Ovary (tissue), 9 donors: ENCODE results near the gene CCDC12. TPM values are rescaled to one million over a fixed set of nuclear protein-coding genes. Genes with fewer than 3 reads are reported as not detected.
A peak's percentile ranks its signal among the peaks of the same experiment; 100 is the strongest.

Experiments
- DNase-seq, 5 donors: peaks; one replicate each; pipeline ENCODE4 v3.0.0-alpha.2; 2019 to 2020
- H3K27ac ChIP-seq, 2 donors: fragments of 200-600 bp; one replicate each; pipeline versions ENCODE4 v1.5.1 to v1.8.0; 2019 to 2022
- H3K27me3 ChIP-seq: fragments of 200-600 bp; one replicate; pipeline ENCODE4 v1.8.0; 2022
- H3K36me3 ChIP-seq: fragments of 200-600 bp; sonication (generic); one replicate; pipeline ENCODE4 v1.5.1; 2019
- H3K4me1 ChIP-seq: one replicate; pipeline ENCODE4 v1.8.1; 2013; ENCODE audit warnings: mild to moderate bottlenecking, moderate library complexity; ENCODE audit not compliant: insufficient read depth
- H3K4me3 ChIP-seq: fragments of 200-600 bp; sonication (generic); one replicate; pipeline ENCODE4 v1.5.1; 2017
- H3K9me3 ChIP-seq, 2 donors: fragments of 200-600 bp in 1 of 2; sonication (generic) in 1 of 2; one replicate each; pipeline versions ENCODE4 v1.5.1 to v1.8.1; 2013 to 2019; ENCODE audit warnings: mild to moderate bottlenecking in 1 of 2, moderate library complexity in 1 of 2
- CTCF ChIP-seq, 3 donors: fragments of 450-650 bp in 2 of 3; fragments of 200-600 bp in 1 of 3; IDR thresholded peaks; one replicate each; pipeline versions ENCODE4 v1.5.1 to v1.8.0; 2016 to 2022; ENCODE audit warnings: antibody characterized with exemption in 3 of 3, mild to moderate bottlenecking in 1 of 3
- EP300 ChIP-seq: sonication (generic); formaldehyde crosslinking; IDR thresholded peaks from one replicate; pipeline ENCODE4 v1.6.1; 2017; ENCODE audit warnings: antibody characterized with exemption
- POLR2A ChIP-seq: fragments of 450-650 bp; IDR thresholded peaks from one replicate; pipeline ENCODE4 v1.6.1; 2017; ENCODE audit warnings: antibody characterized with exemption, mild to moderate bottlenecking, moderate library complexity
- WGBS, 3 donors: extraction: QIAGEN DNeasy Blood & Tissue Kit in 1 of 3; methylation state at CpG; one replicate each; pipeline versions ENCODE4 v1.1.5 to v1.1.7; 2013 to 2017; 5-methylcytosine and 5-hydroxymethylcytosine counted together
- intact Hi-C, 4 donors: fragments of 100-400 bp; cut with DNase I; formaldehyde crosslinking; loops; one replicate each; pipeline versions ENCODE4 v1.11.0 to v1.15.1; 2022 to 2023
- polyA plus RNA-seq, 2 donors: library from polyadenylated mRNA; stranded (reverse); fragments of 200-250 nt in 1 of 2; fragments of 350-450 nt in 1 of 2; fragmentation: Illumina TruSeq in 1 of 2; extraction: RNeasy Lipid Tissue Mini Kit (QIAGEN cat#74804) in 1 of 2; gene quantifications; one replicate each; pipeline ENCODE4 v1.2.3, GENCODE V29; 2013 to 2014
- total RNA-seq, 7 donors: library from RNA; depleted of rRNA in 2 of 7; stranded (reverse); fragments of >200 nt in 2 of 7; fragmentation: NEBNext Ultra II Directional in 3 of 7; extraction: Animal tissue kit (Norgen Biotek cat#: 25700) in 3 of 7; gene quantifications; one replicate each; pipeline versions ENCODE4 v1.1.0 to v1.2.4, GENCODE V29; 2016 to 2023
- donor health status: DM: no; HTN: no; CAD: no; lungs with moderate emphysema.
- donor health status: DM: no; HTN: no; CAD: no.
- donor health status: Bipolar disorder and iron deficiency.
- donor health status: DM: yes; HTN: yes; CAD: no.
- donor health status: DM: no; HTN: no; CAD: no.
- donor health status: DM: yes; HTN: yes; CAD: no.

CCDC12 gene
- total and polyA plus RNA-seq, 9 donors = 32.2 to 66.7 (median 42.3) TPM

DNA sequence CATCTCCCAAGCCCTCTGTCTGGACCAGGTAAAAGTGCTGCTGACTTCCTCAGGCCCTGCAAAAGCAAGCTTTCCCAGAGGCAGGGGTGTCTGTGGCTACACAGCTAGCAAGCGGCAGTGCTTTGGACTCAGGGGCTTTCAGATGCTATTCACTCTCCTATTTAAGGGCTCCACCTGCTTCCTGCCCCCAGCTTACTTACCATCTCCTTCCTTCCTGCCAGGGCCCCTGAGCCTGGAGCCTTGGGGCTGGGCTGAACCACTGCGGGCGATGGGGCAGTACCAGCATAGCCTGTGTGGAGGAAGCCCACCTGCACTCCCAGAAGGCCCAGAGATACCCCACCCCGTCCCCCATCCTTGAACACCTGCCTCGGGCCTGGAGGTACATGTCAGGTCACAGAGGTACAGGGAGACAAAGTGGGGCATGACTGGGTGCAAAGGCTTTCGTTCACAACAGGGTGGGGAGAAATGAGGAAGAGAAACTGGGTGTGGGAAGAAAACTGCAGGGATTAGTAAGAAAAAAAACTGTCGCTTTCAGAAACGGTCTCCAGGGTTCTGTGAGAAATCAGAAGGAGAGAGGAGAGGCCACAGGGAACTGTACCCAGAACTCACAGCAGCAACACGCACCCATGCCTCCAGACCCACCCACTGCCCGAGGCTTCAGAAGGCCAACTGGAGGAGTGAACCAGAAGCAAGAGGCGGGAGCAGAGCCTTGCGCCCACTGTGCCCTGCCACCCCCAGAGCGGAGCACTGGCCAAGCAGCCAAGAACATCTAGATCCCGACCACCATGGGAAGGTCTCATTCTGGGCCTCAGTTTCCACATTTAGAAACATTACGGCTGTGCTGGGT, 49.5 kb downstream of the CCDC12 start:
- Histone ChIP-seq H3K4me1 (peaks cover 21% of the 10 kb centered on the region), H3K36me3 (no peaks in the 10 kb centered on the region), H3K9me3 (no peaks in the 10 kb centered on the region), H3K4me3 (no peak overlapping the region), H3K27ac (peak overlapping the region in 1 of 2 donors; percentile 45), H3K27me3 (no peaks in the 10 kb centered on the region)
- intact Hi-C loops = loop anchor here in 1 of 4 donors (5.0 kb wide), 1 partner anchor 160 kb away; no protein-coding TSS in a partner anchor
- peak in 1 of 5 donors; percentile 27 for DNase-seq
- WGBS, 3 donors = 81 to 90% (median 90%) methylated on average over 15 of the region's 15 CpGs
- TF ChIP-seq POLR2A (no peak), EP300 (no peak), CTCF (IDR thresholded peaks at IDR 0.05) (no peak)

DNA sequence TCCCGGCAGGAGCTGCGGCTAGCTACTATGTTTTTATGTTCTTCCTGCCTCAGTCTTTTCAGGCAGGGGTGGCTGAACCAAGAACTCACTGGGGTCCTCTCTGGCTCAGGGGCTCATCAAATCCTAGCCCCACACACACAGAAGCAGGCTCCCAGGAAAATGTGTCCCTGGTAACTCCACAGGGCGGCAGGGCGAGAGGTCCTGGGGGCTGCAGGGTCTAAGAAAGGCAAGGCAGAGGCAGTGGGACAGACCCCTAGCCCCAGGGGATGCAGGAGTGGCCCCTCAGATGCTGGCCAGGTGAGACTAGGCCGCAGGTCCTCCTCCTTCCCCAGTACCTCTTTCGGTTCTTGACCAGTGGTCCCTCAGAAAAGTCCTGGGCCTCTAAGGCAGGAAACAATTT, 50.1 kb downstream of the CCDC12 start:
- Histone ChIP-seq H3K27ac (peak overlapping the region in 1 of 2 donors; percentile 45), H3K4me1 (peaks cover 15% of the 10 kb centered on the region), H3K27me3 (no peaks in the 10 kb centered on the region), H3K4me3 (no peak overlapping the region), H3K9me3 (no peaks in the 10 kb centered on the region), H3K36me3 (no peaks in the 10 kb centered on the region)
- no peak for DNase-seq
- 91 to 95% (median 94%) methylated on average over 6 of the region's 6 CpGs for WGBS, 3 donors
- intact Hi-C loops = loop anchor here in 1 of 4 donors (5.0 kb wide), 1 partner anchor 161 kb away; no protein-coding TSS in a partner anchor
- TF ChIP-seq EP300 (no peak), CTCF (IDR thresholded peaks at IDR 0.05) (no peak), POLR2A (no peak)

GRCh38 chr3:46926039-46926438, 50.5 kb downstream of the CCDC12 start:
- Histone ChIP-seq H3K4me3 (no peak overlapping the region), H3K27ac (peak overlapping the region in 1 of 2 donors; percentile 45), H3K36me3 (no peaks in the 10 kb centered on the region), H3K27me3 (no peaks in the 10 kb centered on the region), H3K9me3 (no peaks in the 10 kb centered on the region), H3K4me1 (peaks cover 11% of the 10 kb centered on the region)
- intact Hi-C loops = loop anchor here in 1 of 4 donors (5.0 kb wide), 1 partner anchor 161 kb away; no protein-coding TSS in a partner anchor
- DNase-seq = peak in 2 of 5 donors; percentile 36 to 45
- no peak for TF ChIP-seq CTCF (IDR thresholded peaks at IDR 0.05)
- TF ChIP-seq POLR2A = no peak
- no peak for TF ChIP-seq EP300
- 63 to 64% (median 63%) methylated on average over 6 of the region's 6 CpGs for WGBS, 3 donors

DNA sequence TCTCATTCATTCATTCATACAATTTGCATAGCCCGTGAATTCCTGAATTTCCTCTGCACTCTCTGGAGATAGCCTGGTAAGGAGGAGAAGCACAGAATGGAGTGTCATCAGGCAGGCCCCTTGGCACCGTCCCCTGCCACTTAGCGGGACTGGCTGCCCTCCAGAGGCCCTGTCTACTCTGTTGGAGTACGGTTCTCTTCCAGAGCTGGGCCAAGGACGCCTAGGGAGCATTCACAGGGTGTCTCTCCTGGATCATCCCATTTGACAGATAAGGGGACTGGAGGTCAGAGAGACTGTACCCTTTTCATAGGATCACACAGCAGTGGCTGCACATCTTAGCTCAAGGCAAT, 51.0 kb downstream of the CCDC12 start:
- Histone ChIP-seq H3K4me3 (no peak overlapping the region), H3K36me3 (no peaks in the 10 kb centered on the region), H3K27me3 (no peaks in the 10 kb centered on the region), H3K27ac (no peak overlapping the region), H3K4me1 (peaks cover 7% of the 10 kb centered on the region), H3K9me3 (no peaks in the 10 kb centered on the region)
- TF ChIP-seq EP300 = no peak
- no peak for TF ChIP-seq POLR2A
- no peak for TF ChIP-seq CTCF (IDR thresholded peaks at IDR 0.05)
- 58 to 62% (median 59%) methylated on average over 5 of the region's 5 CpGs for WGBS, 3 donors
- no peak for DNase-seq
- intact Hi-C loops = loop anchor here in 1 of 4 donors (5.0 kb wide), 1 partner anchor 162 kb away; no protein-coding TSS in a partner anchor
